PC-3 (cell line): Measurements from ENCODE around the gene TRPC4AP.

Experiments used
- EZH2 ChIP-seq: fragments of 300-600 bp; sonication (generic); IDR thresholded peaks from one replicate; pipeline ENCODE4 v1.6.1; 2017; ENCODE audit warnings: antibody characterized with exemption, mild to moderate bottlenecking, low read length; ENCODE audit not compliant: unreplicated experiment
- EZH2phosphoT487 ChIP-seq: fragments of 300-600 bp; sonication (generic); IDR thresholded peaks from 2 replicates; pipeline ENCODE4 v1.6.1; 2018; ENCODE audit warnings: mild to moderate bottlenecking, antibody characterized with exemption, low read length, borderline replicate concordance
- TF ChIP-seq, protein P1 (sequence below): fragments of 300-600 bp; sonication (generic); conservative IDR thresholded peaks from 2 replicates; pipeline ENCODE4 v1.5.1; 2017; ENCODE audit warnings: antibody characterized with exemption, low read depth, mild to moderate bottlenecking, low read length

DNA sequence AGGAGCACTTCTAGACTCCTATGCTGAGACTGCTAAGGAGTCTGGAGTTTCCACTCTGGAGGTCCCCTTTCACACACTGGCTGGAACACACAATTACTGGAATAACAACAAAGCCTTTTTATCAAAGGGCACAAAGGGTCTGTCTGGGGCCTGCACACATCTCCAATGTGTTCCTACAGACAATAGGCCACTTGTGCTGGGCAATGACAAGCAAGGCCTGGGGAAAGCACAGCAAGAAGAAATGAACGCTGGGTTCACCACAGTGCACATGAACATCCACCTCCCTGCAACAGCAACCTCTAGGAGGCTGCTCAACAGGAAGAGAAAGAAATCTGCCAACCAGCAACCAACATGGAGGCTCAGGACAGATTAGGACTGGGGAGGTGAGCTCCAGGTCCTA lies 43.9 kb downstream of the TRPC4AP start:
- TF ChIP-seq, protein P1, sequence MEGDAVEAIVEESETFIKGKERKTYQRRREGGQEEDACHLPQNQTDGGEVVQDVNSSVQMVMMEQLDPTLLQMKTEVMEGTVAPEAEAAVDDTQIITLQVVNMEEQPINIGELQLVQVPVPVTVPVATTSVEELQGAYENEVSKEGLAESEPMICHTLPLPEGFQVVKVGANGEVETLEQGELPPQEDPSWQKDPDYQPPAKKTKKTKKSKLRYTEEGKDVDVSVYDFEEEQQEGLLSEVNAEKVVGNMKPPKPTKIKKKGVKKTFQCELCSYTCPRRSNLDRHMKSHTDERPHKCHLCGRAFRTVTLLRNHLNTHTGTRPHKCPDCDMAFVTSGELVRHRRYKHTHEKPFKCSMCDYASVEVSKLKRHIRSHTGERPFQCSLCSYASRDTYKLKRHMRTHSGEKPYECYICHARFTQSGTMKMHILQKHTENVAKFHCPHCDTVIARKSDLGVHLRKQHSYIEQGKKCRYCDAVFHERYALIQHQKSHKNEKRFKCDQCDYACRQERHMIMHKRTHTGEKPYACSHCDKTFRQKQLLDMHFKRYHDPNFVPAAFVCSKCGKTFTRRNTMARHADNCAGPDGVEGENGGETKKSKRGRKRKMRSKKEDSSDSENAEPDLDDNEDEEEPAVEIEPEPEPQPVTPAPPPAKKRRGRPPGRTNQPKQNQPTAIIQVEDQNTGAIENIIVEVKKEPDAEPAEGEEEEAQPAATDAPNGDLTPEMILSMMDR = no peak
- no peak for TF ChIP-seq EZH2phosphoT487
- TF ChIP-seq EZH2 = no peak
